ENCODE data around the gene RTF1. TPM values are rescaled to one million over a fixed set of nuclear protein-coding genes. Genes with fewer than 3 reads are reported as not detected.

Gene RTF1
- total and polyA plus RNA-seq, 5 experiments from 2014 or later: 17.1 to 36.3 (median 21.7) TPM

DNA sequence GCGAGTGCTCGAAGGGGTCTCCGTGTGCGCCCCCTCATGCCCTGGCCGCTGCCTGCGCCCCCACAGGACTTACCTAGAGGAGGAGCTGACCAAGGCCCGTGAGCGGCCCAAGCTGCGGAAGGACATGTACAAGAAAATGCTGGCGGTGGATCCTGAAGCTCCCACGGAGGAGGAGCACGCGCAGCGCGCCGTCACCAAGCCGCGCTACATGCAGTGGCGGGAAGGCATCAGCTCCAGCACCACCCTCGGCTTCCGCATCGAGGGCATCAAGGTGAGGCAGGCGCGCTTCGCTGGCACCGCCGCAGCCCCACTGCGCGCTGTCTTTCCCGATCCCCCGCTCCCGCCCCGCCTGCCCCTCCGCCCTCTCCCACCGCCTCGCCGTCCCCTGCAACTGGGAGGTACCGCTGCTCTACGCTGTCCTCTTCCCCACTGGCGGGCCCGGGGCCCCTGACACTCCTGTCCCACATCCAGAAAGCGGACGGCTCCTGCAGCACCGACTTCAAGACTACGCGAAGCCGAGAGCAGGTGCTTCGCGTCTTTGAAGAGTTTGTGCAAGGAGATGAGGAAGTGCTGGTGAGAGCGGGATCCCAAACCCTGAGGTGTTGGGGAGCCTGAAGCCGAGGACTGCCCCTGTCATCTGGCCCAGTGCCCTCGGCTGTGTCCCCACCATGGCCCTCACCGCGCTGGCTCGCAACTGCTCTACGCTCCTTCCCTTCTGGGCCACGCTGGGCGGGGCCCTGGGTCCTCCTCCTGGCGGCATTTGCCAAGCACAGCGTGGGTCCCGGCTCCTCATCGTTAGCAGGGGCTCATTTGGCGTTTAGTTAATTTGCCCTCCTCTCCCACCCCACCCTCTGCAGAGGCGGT is 85.3 kb downstream of the RTF1 start:
- no peaks in the 10 kb centered on the region for H3K36me3 Mint-ChIP-seq
- peak; percentile 79 to 85 for ATAC-seq
- peak overlapping the region in 1 of 10 donors; percentile 22 for H3K27ac Mint-ChIP-seq
- POLR2A ChIA-PET: interaction anchor here (0.6 to 2.4 kb wide), 9 partner anchors 8 to 214 kb away, joined by 3 to 9 read pairs (median 4); partner anchors contain the start of genes MGA, NDUFAF1 and RPAP1
- H3K4me3 Mint-ChIP-seq: peak overlapping the region; percentile 68 to 85 (median 76)
- H3K9me3 Mint-ChIP-seq: no peaks in the 10 kb centered on the region
- DNase-seq: peak in 4 of 10 donors; percentile 32 to 45 (median 37)
- H3K4me1 Mint-ChIP-seq: peaks cover 6 to 30% (median 21%) of the 10 kb centered on the region in 4 donors
- H3K27me3 Mint-ChIP-seq: peaks cover 24 to 58% (median 32%) of the 10 kb centered on the region in 5 donors

DNA sequence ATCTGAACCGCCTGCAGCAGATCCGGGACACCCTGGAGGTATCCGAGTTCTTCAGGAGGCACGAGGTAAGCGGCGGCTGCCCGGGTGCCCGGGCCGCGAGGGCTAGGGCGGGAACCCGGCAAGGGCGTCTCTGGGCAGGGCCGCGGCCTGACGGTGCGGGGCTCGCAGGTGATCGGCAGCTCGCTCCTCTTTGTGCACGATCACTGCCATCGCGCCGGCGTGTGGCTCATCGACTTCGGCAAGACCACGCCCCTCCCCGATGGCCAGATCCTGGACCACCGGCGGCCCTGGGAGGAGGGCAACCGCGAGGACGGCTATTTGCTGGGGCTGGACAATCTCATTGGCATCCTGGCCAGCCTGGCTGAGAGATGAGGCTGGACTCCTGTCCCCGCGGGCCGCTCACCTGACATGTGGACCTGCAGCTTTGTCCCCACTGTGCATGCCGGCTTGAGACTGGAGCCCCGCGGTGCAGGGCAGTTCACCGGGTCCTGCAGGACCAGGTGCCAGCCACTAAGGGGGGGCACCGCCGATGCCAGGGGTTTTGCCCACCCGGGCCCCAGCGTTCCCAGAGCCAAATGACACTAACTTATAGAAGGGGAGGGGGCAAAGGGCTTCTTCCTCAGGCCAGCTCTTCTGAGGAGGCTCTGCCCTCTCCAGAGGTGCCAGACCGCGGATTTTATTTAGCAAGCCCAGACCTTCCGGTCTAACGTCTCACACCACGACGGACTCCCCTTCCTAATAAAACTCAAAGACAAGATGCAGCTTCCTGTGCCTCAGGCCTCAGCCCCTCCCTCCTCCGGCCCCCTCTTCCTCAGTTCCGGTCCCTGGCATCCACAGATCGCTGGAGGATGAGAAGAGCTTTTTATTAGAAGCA is 86.1 kb downstream of the RTF1 start:
- POLR2A ChIA-PET: interaction anchor here (1.0 to 1.4 kb wide), 3 partner anchors 9 to 10 kb away, joined by 3 to 6 read pairs (median 3); partner anchors contain the start of gene LTK
- Mint-ChIP-seq H3K4me3 (peak overlapping the region; percentile 68 to 85 (median 76)), H3K4me1 (peaks cover 6 to 30% (median 21%) of the 10 kb centered on the region in 4 donors)

DNA sequence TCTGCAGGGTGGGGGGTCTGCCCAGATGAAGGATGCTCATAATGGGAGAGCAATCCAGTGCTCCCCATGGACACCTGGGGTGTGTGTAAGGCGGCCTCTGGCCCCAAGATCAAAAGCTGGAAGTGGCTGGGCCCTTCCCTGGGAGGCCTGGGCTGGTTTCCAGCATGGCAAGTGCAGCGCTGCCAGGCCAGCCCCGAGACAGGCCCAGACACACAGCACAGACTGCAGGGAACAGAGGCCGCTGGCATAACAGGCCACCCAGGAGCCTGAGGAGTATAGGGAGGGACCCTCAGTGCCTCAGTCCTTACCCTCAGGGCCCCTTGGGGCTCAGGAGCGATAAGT is 86.7 kb downstream of the RTF1 start:
- POLR2A ChIA-PET: interaction anchor here (1.0 to 1.4 kb wide), 3 partner anchors 9 to 11 kb away, joined by 3 to 6 read pairs (median 3); partner anchors contain the start of gene LTK

More for the DNA sequence above, 86.1 kb downstream of the RTF1 start:
- peak; percentile 22 to 30 for ATAC-seq
- no peaks in the 10 kb centered on the region for H3K9me3 Mint-ChIP-seq
- DNase-seq: no peak
- H3K36me3 Mint-ChIP-seq: no peaks in the 10 kb centered on the region
- H3K27ac Mint-ChIP-seq: no peak overlapping the region
- peaks cover 21 to 49% (median 27%) of the 10 kb centered on the region in 5 donors for H3K27me3 Mint-ChIP-seq

DNA sequence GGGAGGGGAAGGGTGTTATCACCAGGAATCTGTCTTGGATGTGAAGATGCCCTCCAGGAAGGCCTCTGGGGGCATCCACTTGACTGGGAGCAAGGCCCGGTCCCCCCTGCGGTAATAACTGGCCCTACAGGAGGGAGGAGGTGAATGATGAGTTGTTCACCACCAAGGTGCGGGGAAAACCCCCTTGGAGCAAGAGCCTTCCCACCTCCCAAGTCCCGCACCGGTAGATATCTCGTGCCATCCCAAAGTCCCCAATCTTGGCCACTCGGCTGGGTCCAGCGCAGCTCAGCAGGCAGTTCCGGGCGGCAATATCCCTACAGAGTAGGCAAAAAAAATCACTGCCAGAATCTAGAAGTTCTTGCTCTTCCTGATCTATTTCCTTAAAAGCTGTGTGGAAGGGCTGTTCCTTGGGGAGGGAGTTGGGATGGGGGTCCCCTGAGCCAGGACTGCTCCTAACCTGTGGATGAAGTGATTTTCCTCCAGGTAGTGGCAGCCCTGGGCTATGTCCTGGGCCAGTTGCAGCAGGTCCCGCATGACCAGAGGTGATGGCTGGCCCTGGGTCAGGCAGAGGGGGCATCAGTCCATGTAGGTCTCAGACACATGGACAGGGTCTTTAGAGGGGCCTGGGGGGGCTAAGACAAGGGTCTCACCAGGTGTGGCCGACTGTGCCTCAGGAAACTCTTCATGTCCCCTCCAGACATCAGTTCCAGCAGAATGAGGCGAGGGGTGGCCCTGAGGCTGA is 88.0 kb downstream of the RTF1 start:
- ATAC-seq (no peak), DNase-seq (no peak)
- Mint-ChIP-seq H3K4me1 (peaks cover 6 to 24% (median 21%) of the 10 kb centered on the region in 4 donors), H3K4me3 (no peak overlapping the region), H3K36me3 (no peaks in the 10 kb centered on the region), H3K27me3 (peaks cover 9 to 31% (median 14%) of the 10 kb centered on the region in 5 donors), H3K27ac (no peak overlapping the region), H3K9me3 (no peaks in the 10 kb centered on the region)
- POLR2A ChIA-PET: no interaction called here

More for the DNA sequence above, 86.7 kb downstream of the RTF1 start:
- ATAC-seq: no peak
- peaks cover 6 to 30% (median 21%) of the 10 kb centered on the region in 4 donors for H3K4me1 Mint-ChIP-seq
- DNase-seq: no peak
- peak overlapping the region in 9 of 10 donors; percentile 37 to 84 (median 68) for H3K4me3 Mint-ChIP-seq
- H3K27ac Mint-ChIP-seq: no peak overlapping the region
- no peaks in the 10 kb centered on the region for H3K36me3 Mint-ChIP-seq
- no peaks in the 10 kb centered on the region for H3K9me3 Mint-ChIP-seq
- peaks cover 17 to 44% (median 23%) of the 10 kb centered on the region in 5 donors for H3K27me3 Mint-ChIP-seq

DNA sequence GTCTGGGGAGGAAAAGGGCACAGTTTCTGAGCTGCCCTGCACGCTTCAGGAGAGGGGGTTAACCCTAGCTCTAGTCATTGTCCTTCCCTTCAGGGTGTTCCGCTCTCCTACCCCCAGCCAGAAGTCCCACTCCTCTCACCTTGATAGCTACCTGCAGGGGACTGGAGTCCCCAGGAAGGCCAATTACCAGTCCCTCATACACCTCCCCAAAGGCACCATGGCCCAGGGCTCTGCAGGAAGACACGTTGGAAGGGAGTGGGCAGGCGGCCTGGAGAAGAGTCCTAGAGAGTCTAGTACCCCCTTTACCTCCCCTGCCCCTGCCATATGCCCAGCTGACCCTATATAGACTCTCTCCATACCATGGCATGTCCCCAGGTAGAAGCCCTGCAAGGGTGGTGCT is 88.9 kb downstream of the RTF1 start:
- Mint-ChIP-seq H3K27ac (no peak overlapping the region), H3K27me3 (peaks cover 10 to 30% (median 15%) of the 10 kb centered on the region in 5 donors), H3K4me3 (peak overlapping the region in 1 of 10 donors; percentile 45), H3K9me3 (no peaks in the 10 kb centered on the region), H3K4me1 (peaks cover 6 to 23% (median 19%) of the 10 kb centered on the region in 4 donors), H3K36me3 (no peaks in the 10 kb centered on the region)
- ATAC-seq: no peak
- POLR2A ChIA-PET: no interaction called here
- DNase-seq: no peak

DNA sequence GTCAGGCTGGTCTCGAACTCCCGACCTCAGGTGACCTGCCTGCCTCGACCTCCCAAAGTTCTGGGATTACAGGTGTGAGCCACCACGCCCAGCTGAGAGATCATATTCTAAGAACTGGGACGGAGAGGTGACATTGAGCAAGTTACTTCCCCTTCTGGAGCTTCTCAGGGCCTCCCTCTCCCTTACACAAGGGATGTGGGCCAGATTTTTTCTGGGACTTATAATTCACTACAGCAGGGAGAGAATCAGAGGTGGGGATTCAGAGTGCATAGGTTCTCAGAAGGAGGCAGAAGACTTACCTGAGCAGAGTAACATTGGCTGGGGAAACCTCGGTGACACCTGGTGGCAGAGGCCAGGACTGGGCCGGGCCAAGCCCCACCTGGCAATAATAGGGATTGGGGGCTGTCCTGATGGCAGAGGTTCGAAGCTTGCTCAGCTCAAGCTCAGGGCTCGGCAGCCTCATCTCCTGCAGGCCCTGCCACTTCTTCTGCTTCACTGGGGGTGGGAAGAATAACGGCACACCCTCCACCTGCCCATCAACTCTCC is 90.0 kb downstream of the RTF1 start:
- Mint-ChIP-seq H3K27me3 (peaks cover 5 to 24% (median 10%) of the 10 kb centered on the region in 5 donors), H3K9me3 (no peaks in the 10 kb centered on the region), H3K4me3 (no peak overlapping the region), H3K4me1 (peaks cover 3 to 20% (median 11%) of the 10 kb centered on the region in 4 donors), H3K36me3 (no peaks in the 10 kb centered on the region), H3K27ac (no peak overlapping the region)
- ATAC-seq (no peak), DNase-seq (no peak)
- POLR2A ChIA-PET: no interaction called here

DNA sequence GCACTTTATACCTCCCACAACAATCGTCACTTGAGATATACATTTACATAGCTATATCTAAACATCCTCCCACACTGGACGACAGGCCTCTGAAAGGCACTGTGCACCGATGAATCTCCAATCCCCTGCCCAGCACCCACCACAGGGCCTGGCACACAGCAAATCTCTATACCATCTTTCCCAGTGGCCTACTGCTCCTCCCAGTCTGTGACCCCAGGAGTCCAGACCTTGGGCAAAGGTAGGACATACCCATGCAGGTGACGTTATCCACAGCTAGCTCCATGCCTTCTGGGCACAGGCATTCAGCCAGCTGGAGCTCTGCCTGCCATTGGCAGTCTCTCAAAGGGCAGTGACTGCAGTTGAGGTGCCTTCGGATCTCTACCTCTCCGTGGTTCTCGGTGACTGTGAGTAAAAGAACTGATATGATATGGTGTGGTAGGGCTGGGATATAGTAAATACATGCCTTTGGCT is 91.0 kb downstream of the RTF1 start:
- peaks cover 5 to 20% (median 13%) of the 10 kb centered on the region in 4 donors for H3K4me1 Mint-ChIP-seq
- no peak for ATAC-seq
- peaks cover 7 to 29% (median 15%) of the 10 kb centered on the region in 5 donors for H3K27me3 Mint-ChIP-seq
- H3K27ac Mint-ChIP-seq: no peak overlapping the region
- POLR2A ChIA-PET: no interaction called here
- H3K9me3 Mint-ChIP-seq: no peaks in the 10 kb centered on the region
- no peaks in the 10 kb centered on the region for H3K36me3 Mint-ChIP-seq
- DNase-seq: no peak
- H3K4me3 Mint-ChIP-seq: no peak overlapping the region

DNA sequence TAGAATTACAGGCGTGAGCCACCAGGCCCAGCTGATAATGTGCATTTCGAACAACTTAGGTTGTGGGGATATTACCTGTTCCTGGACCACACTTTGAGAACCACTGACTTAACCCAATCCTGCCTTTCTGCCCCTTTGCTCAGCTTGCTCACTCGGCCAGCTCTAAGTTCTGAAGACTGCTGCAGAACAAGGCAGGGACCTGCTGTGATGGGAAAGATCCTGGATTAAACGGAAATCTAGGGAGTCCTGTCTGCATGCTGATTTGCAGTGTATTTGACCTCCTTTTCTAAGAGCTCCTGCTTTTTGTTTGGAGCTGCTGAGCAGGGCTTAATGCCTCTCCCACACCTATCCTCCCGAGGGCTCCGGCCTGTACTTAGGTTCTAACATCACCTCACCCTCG is 93.8 kb downstream of the RTF1 start:
- Mint-ChIP-seq H3K4me3 (peak overlapping the region in 5 of 10 donors; percentile 2 to 62 (median 43)), H3K36me3 (no peaks in the 10 kb centered on the region), H3K4me1 (peaks cover 8 to 29% (median 26%) of the 10 kb centered on the region in 4 donors), H3K27ac (no peak overlapping the region), H3K27me3 (peaks cover 5 to 25% (median 16%) of the 10 kb centered on the region in 5 donors), H3K9me3 (no peaks in the 10 kb centered on the region)
- DNase-seq (no peak), ATAC-seq (no peak)
- POLR2A ChIA-PET: interaction anchor here (1.5 kb wide), 1 partner anchor 9 kb away, joined by 4 read pairs; no protein-coding TSS in a partner anchor

DNA sequence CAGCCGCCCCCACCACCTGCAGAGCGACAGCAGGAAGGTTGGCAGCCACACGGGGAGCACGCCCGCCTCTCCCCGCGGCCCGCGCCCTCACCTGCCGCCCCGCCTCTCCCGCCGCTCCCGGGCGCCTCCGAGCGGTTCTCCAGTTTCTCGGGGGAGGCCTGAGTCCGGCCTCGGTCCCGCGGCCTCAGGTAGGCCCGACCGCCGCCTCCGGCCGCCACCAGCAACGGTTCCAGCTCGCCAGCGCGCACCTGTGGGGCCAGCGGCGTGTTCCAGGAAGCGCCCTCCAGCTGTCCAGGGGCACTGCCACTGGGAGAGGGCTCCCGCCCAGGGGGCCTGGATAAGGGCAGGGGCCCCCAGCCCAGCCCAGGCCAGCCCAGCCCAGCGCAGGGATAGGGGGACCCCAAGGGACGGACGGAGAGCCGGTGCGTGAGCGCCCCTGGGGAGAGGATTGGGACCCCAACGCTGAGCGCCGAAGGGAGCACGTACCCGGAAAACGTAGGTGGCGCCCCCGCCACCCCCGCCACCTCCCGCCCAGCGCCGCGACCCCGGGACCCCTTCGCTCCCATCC is 94.5 kb downstream of the RTF1 start:
- Mint-ChIP-seq H3K27me3 (peaks cover 5 to 25% (median 16%) of the 10 kb centered on the region in 5 donors), H3K36me3 (no peaks in the 10 kb centered on the region), H3K27ac (no peak overlapping the region), H3K4me1 (peaks cover 9 to 29% (median 26%) of the 10 kb centered on the region in 4 donors), H3K4me3 (peak overlapping the region in 1 of 10 donors; percentile 83), H3K9me3 (no peaks in the 10 kb centered on the region)
- DNase-seq (no peak), ATAC-seq (peak in 1 of 2 donors; percentile 6)
- POLR2A ChIA-PET: interaction anchor here (1.5 kb wide), 1 partner anchor 10 kb away, joined by 4 read pairs; no protein-coding TSS in a partner anchor

DNA sequence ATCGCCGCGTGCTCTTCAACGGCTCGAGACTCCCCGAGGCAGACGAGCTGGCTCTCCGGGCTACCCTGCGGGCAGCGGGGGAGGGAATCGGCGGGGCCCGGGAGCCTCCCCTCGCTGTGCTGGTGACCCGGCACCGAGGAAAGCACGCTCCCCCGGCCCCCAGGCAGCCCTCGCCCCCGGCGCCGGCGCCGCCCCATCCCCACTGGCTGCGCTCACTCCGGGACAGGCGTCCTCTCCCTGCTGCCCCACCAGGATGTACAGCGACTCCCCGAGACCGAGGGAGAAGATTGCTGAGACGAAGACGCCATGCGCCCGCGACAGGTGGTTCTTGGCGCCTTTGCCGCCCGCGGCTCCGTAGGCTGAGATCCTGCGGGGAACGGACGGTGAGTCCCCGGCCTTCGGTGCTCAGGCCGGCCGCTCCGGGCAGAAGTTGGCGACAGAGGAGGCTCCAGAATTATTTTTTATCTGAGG is 95.0 kb downstream of the RTF1 start:
- peak overlapping the region; percentile 71 to 88 (median 84) for H3K4me3 Mint-ChIP-seq
- no peak overlapping the region for H3K27ac Mint-ChIP-seq
- DNase-seq (peak in 1 of 10 donors; percentile 22), ATAC-seq (peak; percentile 53)
- H3K4me1 Mint-ChIP-seq: peaks cover 9 to 29% (median 26%) of the 10 kb centered on the region in 4 donors
- POLR2A ChIA-PET: interaction anchor here (2.3 kb wide), 1 partner anchor 9 kb away, joined by 6 read pairs; no protein-coding TSS in a partner anchor
- H3K9me3 Mint-ChIP-seq: no peaks in the 10 kb centered on the region
- peaks cover 5 to 25% (median 16%) of the 10 kb centered on the region in 5 donors for H3K27me3 Mint-ChIP-seq
- H3K36me3 Mint-ChIP-seq: no peaks in the 10 kb centered on the region

DNA sequence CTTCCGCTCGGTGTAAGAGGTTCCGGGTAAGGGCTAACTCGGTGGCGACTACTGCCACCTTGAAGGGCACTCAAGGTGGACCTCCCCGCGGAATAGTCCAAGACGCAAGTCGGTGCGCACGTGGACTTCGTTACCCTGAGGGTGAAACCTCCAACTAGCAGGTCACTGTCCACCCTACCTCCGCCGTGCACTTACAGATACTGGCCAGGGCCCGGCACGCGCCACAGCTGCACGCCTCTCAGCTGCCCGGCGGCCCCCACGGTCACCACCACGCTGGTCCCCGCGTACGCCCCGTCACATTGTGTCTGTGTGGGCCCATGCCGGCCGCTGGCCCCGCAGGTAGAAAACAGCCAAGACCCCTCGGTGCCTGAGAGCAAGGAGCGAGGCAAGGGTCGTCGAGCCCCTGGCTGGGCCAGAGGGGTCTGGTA is 95.6 kb downstream of the RTF1 start:
- Mint-ChIP-seq H3K36me3 (peaks cover 0 to under 1% (median 0%) of the 10 kb centered on the region in 3 donors), H3K27me3 (peaks cover 5 to 25% (median 16%) of the 10 kb centered on the region in 5 donors), H3K9me3 (no peaks in the 10 kb centered on the region), H3K27ac (no peak overlapping the region), H3K4me3 (peak overlapping the region; percentile 71 to 88 (median 84)), H3K4me1 (peaks cover 9 to 29% (median 26%) of the 10 kb centered on the region in 4 donors)
- ATAC-seq (peak in 1 of 2 donors; percentile 10), DNase-seq (no peak)
- POLR2A ChIA-PET: interaction anchor here (0.5 to 2.3 kb wide), 3 partner anchors 9 to 283 kb away, joined by 4 to 6 read pairs (median 6); no protein-coding TSS in a partner anchor

Measured in naive thymus-derived CD8-positive, alpha-beta T cell (primary cell).